Astrocyte of the cerebellum (primary cell): ENCODE measurements around the gene PTK6.
"Not testable (repeated sequence)": the region's sequence is repeated elsewhere in the genome, so short reads cannot be mapped to it uniquely, and the experiment has no call there.

Experiments
- DNase-seq: peaks from one replicate; pipeline ENCODE4 v3.0.0-alpha.2; 2011; ENCODE audit warnings: low read depth
- H3K4me3 ChIP-seq: 2 replicates; pipeline ENCODE4 v1.5.1; 2011; ENCODE audit warnings: mild to moderate bottlenecking, low read depth, low read length, moderate library complexity
- CTCF ChIP-seq: IDR thresholded peaks from 2 replicates; pipeline ENCODE4 v1.5.1; 2012; ENCODE audit warnings: low read length, low read depth, moderate library complexity, mild to moderate bottlenecking; ENCODE audit errors: missing control alignments
- in situ Hi-C: cut with HindIII; loops from 2 replicates; pipeline ENCODE4 v1.10.0; 2017; ENCODE audit warnings: low sequenced_read_pairs

Gene PTK6

GRCh38 chr20:63486300-63486855, 50.8 kb downstream of the PTK6 start:
- no peak overlapping the region for H3K4me3 ChIP-seq
- TF ChIP-seq CTCF: no peak
- in situ Hi-C loops: no loop called here
- no peak for DNase-seq

- in situ Hi-C loops: no loop called here
- TF ChIP-seq CTCF: no peak
- DNase-seq: no peak
- no peak overlapping the region for H3K4me3 ChIP-seq
Observed at GRCh38 chr20:63484651-63485403, 52.3 kb downstream of the PTK6 start.

- no peak for DNase-seq
- H3K4me3 ChIP-seq: no peak overlapping the region
- in situ Hi-C loops: no loop called here
- no peak for TF ChIP-seq CTCF
Observed at GRCh38 chr20:63484236-63484635, 52.9 kb downstream of the PTK6 start.

GRCh38 chr20:63483834-63484233, 53.3 kb downstream of the PTK6 start:
- TF ChIP-seq CTCF: no peak
- no peak for DNase-seq
- H3K4me3 ChIP-seq: no peak overlapping the region
- in situ Hi-C loops: no loop called here

GRCh38 chr20:63482021-63482587, 55.1 kb downstream of the PTK6 start:
- no peak overlapping the region for H3K4me3 ChIP-seq
- no peak for DNase-seq
- in situ Hi-C loops: no loop called here
- TF ChIP-seq CTCF: no peak

- DNase-seq: no peak
- TF ChIP-seq CTCF: no peak
- in situ Hi-C loops: no loop called here
- H3K4me3 ChIP-seq: no peak overlapping the region
Observed at GRCh38 chr20:63481503-63481902, 55.7 kb downstream of the PTK6 start.

GRCh38 chr20:63479695-63480419, 57.3 kb downstream of the PTK6 start:
- in situ Hi-C loops: loop anchor here (10.0 kb wide), 2 partner anchors 85 to 185 kb away; partner anchors contain the start of gene COL20A1
- H3K4me3 ChIP-seq, DNase-seq: not testable (repeated sequence)
